ENCODE data around the gene DDR2. TPM values are rescaled to one million over a fixed set of nuclear protein-coding genes. Genes with fewer than 3 reads are reported as not detected.

The DDR2 gene
- total RNA-seq, 1 donor from 2014 or later: 1.1 TPM

DNA sequence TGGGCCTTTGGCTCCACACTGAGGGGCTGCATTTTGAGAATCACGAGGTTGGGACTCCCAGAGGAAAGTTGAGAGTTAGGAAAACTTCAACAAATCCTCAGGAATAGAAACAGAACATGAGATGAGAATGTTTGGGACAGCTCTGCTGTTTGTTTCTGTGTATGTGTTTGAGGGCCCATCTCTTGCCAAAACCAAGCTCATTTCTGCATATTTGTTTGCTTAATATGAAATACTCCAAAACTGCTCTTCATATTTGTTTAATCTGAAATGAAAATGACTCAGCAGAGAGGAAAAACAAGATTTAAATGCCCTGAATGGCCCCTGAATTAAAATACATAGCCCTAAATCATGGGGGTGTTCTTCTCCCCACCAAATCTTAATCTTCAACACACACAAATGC lies 78.1 kb downstream of the DDR2 start:
- H3K27me3 Mint-ChIP-seq (ENCODE audit: low read depth): peaks cover 11% of the 10 kb centered on the region
- no peak overlapping the region for H3K4me3 Mint-ChIP-seq (ENCODE audit: low read depth)
- intact Hi-C loops (cut with micrococcal nuclease): no loop called here
- H3K36me3 Mint-ChIP-seq (ENCODE audit: low read depth): no peaks in the 10 kb centered on the region
- DNase-seq (ENCODE audit: low spot score): no peak
- no peaks in the 10 kb centered on the region for H3K9me3 Mint-ChIP-seq
- H3K27ac Mint-ChIP-seq: no peak overlapping the region
- peaks cover 13% of the 10 kb centered on the region for H3K4me1 Mint-ChIP-seq (ENCODE audit: low read depth)

DNA sequence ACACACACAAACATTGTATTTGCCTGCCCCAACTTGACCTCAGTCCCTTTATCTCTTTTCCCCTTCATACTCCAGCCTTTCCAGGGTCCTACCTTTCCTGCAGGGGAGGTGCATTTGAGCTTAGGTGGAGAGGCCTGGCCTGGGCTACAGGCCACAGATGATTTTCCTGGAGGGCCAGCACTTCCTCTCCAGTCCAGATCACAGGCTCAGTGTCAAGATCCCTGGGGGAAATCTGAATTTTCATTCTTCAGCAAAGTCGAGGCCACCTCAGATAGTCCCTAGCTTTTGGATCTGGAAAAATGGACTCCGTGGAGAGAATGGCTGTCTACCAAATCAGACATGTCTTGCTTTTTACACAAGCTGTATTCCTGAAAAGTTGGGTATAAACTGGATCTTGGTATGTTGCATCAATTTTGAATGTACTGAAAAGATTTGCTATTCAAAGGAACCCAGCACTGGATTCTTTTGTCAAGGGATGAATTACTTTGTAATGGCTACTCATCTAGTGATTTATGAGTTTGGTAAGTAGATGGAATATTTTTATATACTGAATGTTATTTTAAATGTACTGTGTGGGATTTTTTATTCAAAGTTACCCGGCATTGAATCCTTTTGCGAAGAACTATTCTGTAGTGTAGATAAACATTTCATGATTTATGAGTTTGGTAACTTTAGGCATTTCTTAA lies 78.7 kb downstream of the DDR2 start:
- DNase-seq (ENCODE audit: low spot score): no peak
- Mint-ChIP-seq H3K4me3 (ENCODE audit: low read depth) (no peak overlapping the region), H3K9me3 (no peaks in the 10 kb centered on the region), H3K27ac (no peak overlapping the region), H3K27me3 (ENCODE audit: low read depth) (peaks cover 12% of the 10 kb centered on the region), H3K4me1 (ENCODE audit: low read depth) (peaks cover 14% of the 10 kb centered on the region), H3K36me3 (ENCODE audit: low read depth) (no peaks in the 10 kb centered on the region)
- intact Hi-C loops (cut with micrococcal nuclease): no loop called here

DNA sequence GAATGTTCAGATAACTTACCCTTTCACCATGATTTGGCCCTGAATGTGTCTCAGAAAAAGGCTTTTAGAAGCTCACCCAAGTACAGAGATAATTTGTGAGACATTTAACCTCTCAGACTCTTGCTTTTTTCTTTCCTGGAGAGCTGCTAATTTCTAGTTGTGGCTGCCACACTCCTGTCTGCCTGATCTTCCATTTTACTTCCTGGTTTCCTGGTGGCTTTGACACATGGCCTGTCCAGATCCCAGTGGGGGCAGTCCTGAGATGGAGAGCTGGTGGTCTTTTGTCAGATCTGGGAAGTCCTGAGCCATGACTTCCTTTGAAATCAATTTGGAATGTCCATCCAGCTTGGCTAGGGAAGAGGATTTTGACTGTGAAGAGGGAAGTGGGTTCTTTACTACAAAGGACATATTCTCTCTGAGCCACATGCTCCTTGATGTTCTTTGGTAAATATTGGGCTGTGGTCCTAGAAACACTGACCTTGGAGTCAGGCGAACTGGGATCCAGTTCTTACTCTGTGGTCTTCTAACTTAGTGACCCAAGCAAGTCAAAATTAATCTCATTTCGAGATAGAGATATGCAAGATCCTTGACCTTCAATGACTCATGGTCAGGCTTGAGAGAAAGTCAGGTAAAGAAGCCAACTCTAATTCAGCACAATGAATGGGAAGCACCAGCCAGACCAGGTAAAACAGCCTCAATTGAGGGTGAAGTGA lies 80.2 kb downstream of the DDR2 start:
- DNase-seq (ENCODE audit: low spot score): no peak
- no peak overlapping the region for H3K27ac Mint-ChIP-seq
- no peaks in the 10 kb centered on the region for H3K9me3 Mint-ChIP-seq
- intact Hi-C loops (cut with micrococcal nuclease): no loop called here
- peaks cover 16% of the 10 kb centered on the region for H3K4me1 Mint-ChIP-seq (ENCODE audit: low read depth)
- H3K36me3 Mint-ChIP-seq (ENCODE audit: low read depth): no peaks in the 10 kb centered on the region
- H3K4me3 Mint-ChIP-seq (ENCODE audit: low read depth): no peak overlapping the region
- peaks cover 12% of the 10 kb centered on the region for H3K27me3 Mint-ChIP-seq (ENCODE audit: low read depth)

DNA sequence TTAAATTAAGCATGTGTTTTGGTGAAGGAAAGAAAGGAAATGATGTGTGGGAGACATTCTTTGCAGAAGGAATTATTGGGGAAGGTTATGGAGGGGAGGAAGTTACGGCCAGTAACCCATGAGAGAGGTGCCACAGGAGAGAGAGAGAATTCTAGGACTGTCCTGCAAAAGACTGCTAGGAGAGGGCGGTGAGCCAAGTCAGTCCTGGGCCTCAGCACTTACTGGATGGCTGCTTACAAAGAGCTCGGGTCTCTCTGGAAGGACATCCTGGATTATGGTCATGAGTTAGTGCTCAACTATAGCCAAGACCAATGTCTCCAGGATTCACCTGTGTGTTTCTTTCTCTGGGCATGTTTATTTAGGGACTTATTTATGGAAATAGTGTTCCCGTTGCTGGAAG lies 83.9 kb downstream of the DDR2 start:
- peaks cover 20% of the 10 kb centered on the region for H3K27me3 Mint-ChIP-seq (ENCODE audit: low read depth)
- DNase-seq (ENCODE audit: low spot score): no peak
- peaks cover 11% of the 10 kb centered on the region for H3K4me1 Mint-ChIP-seq (ENCODE audit: low read depth)
- no peak overlapping the region for H3K27ac Mint-ChIP-seq
- no peaks in the 10 kb centered on the region for H3K9me3 Mint-ChIP-seq
- intact Hi-C loops (cut with micrococcal nuclease): loop anchor here (2.0 kb wide), 1 partner anchor 15 kb away; no protein-coding TSS in a partner anchor
- no peak overlapping the region for H3K4me3 Mint-ChIP-seq (ENCODE audit: low read depth)
- no peaks in the 10 kb centered on the region for H3K36me3 Mint-ChIP-seq (ENCODE audit: low read depth)

DNA sequence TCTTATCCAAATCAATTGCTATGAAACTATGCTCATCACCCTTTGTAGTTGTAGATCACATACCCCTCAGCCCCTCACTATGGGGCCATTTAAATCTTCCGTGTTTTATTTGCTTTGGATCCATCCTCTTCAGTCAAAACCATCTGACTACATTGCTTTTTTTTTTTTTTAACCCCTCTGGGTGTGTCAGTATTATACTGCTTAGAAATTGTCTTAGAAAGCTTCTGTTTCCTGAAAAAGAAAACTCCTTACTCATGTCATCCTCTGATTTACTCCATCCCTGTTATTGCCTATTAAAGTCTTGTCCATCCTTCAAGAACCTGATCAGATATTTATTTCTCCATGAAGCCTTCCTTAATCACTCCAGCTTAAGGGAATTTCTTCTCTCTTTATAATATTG lies 84.3 kb downstream of the DDR2 start:
- Mint-ChIP-seq H3K36me3 (ENCODE audit: low read depth) (no peaks in the 10 kb centered on the region), H3K4me3 (ENCODE audit: low read depth) (no peak overlapping the region), H3K9me3 (no peaks in the 10 kb centered on the region), H3K27ac (no peak overlapping the region), H3K4me1 (ENCODE audit: low read depth) (peaks cover 11% of the 10 kb centered on the region), H3K27me3 (ENCODE audit: low read depth) (peaks cover 22% of the 10 kb centered on the region)
- DNase-seq (ENCODE audit: low spot score): no peak
- intact Hi-C loops (cut with micrococcal nuclease): loop anchor here (2.0 kb wide), 1 partner anchor 16 kb away; no protein-coding TSS in a partner anchor

DNA sequence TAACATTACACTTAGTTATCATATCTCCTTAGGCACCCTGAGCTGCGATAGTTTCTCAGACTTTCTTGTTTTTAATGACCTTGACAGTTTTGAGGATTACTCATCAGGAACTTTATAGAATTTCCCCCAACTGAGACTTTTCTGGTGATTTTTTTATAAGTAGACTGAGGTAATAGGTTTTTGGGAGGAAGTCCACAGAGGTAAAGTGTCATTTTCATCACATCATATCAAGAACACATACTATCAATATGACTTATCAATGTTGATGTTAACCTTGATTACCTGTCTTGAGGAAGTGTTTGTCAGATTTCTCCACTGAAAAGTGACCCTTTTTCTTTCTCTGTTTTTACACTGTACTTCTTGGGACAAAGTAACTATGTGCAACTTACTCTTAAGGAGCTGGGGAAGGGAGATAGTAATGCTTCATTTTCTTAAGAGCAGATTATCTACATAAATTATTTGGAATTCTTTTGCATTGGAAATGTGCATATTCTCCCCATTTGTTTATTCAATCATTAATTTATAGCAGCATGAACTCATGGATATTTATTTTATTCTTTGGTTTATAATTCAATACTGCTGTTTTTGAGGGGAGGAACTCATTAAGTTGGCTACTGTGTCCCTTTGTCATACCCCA lies 85.4 kb downstream of the DDR2 start:
- Mint-ChIP-seq H3K27me3 (ENCODE audit: low read depth) (peaks cover 25% of the 10 kb centered on the region), H3K36me3 (ENCODE audit: low read depth) (no peaks in the 10 kb centered on the region), H3K4me1 (ENCODE audit: low read depth) (peaks cover 11% of the 10 kb centered on the region), H3K9me3 (no peaks in the 10 kb centered on the region), H3K4me3 (ENCODE audit: low read depth) (no peak overlapping the region), H3K27ac (no peak overlapping the region)
- intact Hi-C loops (cut with micrococcal nuclease): loop anchor here (2.0 kb wide), 1 partner anchor 17 kb away; no protein-coding TSS in a partner anchor
- no peak for DNase-seq (ENCODE audit: low spot score)

DNA sequence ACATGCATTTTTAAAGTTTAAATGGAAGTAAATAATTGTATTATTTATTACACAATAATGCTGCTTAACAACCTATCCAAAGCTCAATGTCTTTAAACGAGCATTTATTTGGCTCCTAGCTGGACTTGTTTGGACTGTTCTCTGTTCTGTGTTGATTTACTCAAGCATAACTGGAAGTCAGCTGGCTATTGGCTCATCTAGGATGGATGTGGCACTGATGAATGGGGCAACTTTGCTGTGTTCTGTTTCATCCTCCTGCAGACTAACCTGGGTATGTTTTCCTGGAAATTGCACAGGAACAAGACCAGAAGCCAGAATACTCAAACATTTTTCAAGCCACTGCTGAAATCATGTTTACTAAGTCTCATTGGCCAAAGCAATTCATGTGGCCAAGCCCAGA lies 87.4 kb downstream of the DDR2 start:
- Mint-ChIP-seq H3K27ac (no peak overlapping the region), H3K4me3 (ENCODE audit: low read depth) (no peak overlapping the region), H3K4me1 (ENCODE audit: low read depth) (peaks cover 11% of the 10 kb centered on the region), H3K9me3 (no peaks in the 10 kb centered on the region), H3K27me3 (ENCODE audit: low read depth) (peaks cover 19% of the 10 kb centered on the region), H3K36me3 (ENCODE audit: low read depth) (no peaks in the 10 kb centered on the region)
- intact Hi-C loops (cut with micrococcal nuclease): no loop called here
- no peak for DNase-seq (ENCODE audit: low spot score)

DNA sequence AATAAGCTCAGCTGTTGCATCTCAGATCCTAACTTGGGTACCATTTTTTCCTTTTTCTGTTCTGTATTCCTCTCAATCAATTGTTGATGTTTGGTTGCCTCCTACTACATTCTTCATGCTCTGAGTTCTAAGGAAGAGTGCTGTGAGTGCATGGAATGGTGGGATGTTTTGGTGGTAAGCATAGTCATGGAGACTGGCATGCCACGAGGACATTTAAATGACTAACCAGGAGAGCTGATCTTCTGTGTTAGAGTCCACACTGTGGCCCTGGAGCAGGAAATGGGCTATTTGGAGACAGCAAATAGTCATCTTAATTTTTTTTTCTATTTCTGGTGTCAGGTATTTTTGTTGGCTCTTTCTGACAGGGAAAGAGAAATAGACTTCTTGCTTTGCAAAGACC lies 88.7 kb downstream of the DDR2 start:
- H3K4me1 Mint-ChIP-seq (ENCODE audit: low read depth): peaks cover 5% of the 10 kb centered on the region
- no peaks in the 10 kb centered on the region for H3K9me3 Mint-ChIP-seq
- no peak overlapping the region for H3K27ac Mint-ChIP-seq
- DNase-seq (ENCODE audit: low spot score): no peak
- intact Hi-C loops (cut with micrococcal nuclease): no loop called here
- no peaks in the 10 kb centered on the region for H3K36me3 Mint-ChIP-seq (ENCODE audit: low read depth)
- H3K4me3 Mint-ChIP-seq (ENCODE audit: low read depth): no peak overlapping the region
- H3K27me3 Mint-ChIP-seq (ENCODE audit: low read depth): peaks cover 13% of the 10 kb centered on the region

DNA sequence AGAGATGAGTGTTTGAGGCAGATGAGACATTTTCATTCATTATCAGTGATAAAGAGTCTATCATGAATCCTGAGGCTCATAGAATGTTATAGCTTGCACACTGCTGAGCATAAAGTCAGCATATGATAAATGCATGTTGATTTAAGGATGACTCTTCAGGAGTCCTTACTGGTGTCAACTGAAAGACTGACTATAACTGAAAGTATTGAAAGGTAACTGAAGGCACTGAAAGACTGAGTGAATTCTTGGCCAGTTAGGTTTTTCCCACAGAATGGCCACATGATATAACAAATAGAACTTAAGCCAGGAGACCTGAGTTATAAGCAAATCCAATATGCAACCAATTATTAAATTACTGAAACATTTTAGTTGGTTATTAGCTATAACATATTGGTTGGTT lies 89.2 kb downstream of the DDR2 start:
- Mint-ChIP-seq H3K36me3 (ENCODE audit: low read depth) (no peaks in the 10 kb centered on the region), H3K9me3 (no peaks in the 10 kb centered on the region), H3K4me3 (ENCODE audit: low read depth) (no peak overlapping the region), H3K4me1 (ENCODE audit: low read depth) (peaks cover 5% of the 10 kb centered on the region), H3K27me3 (ENCODE audit: low read depth) (peaks cover 13% of the 10 kb centered on the region), H3K27ac (no peak overlapping the region)
- DNase-seq (ENCODE audit: low spot score): no peak
- intact Hi-C loops (cut with micrococcal nuclease): no loop called here

DNA sequence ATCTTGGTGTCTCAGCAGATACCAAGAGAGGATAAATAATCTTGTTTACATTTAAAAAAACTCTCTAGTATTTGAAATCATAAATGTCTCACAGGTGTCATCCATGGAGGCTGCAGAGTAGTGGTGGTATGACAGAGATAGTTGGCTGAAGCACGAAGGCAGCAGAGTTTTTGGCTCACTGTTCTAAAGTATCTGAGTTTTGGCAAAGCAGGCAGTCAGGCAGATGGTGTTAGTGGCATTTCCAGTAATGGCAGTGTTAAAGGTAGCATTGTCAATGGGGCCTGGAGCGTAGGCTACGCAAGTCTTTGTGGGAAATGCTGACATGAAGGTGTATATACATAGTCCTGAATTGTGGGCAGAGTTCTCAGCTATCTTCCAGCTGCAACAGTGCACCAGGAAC lies 89.8 kb downstream of the DDR2 start:
- H3K27ac Mint-ChIP-seq: no peak overlapping the region
- intact Hi-C loops (cut with micrococcal nuclease): no loop called here
- no peaks in the 10 kb centered on the region for H3K9me3 Mint-ChIP-seq
- H3K4me1 Mint-ChIP-seq (ENCODE audit: low read depth): peaks cover 5% of the 10 kb centered on the region
- no peaks in the 10 kb centered on the region for H3K36me3 Mint-ChIP-seq (ENCODE audit: low read depth)
- DNase-seq (ENCODE audit: low spot score): no peak
- no peak overlapping the region for H3K4me3 Mint-ChIP-seq (ENCODE audit: low read depth)
- peaks cover 13% of the 10 kb centered on the region for H3K27me3 Mint-ChIP-seq (ENCODE audit: low read depth)

DNA sequence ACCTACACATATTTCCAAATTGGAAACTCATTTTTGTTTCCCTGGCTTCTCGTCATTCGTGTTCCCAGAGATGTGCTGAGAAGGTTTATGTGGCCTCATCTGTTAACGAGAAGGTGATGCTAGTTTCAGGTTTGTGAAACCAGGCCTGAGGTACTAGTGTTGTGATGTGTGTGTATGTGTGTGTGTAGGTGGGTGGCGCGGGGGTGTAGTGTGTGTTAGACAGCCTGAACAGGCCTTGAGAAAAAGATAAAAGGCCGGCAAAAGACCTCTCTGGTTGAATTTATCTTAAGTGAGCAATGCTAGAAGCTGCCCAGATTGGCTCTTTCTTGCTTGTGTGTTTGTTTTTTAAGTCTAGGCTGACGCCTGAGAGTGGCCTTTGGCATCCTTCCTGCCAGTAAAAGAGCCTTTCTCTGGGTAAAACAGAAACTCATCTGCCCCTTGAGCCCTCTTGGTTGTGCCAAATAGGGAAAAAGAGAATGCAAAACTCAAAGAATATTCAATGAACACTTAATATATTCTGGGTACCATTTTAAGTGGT lies 92.4 kb downstream of the DDR2 start:
- no peaks in the 10 kb centered on the region for H3K4me1 Mint-ChIP-seq (ENCODE audit: low read depth)
- no peaks in the 10 kb centered on the region for H3K36me3 Mint-ChIP-seq (ENCODE audit: low read depth)
- no peaks in the 10 kb centered on the region for H3K9me3 Mint-ChIP-seq
- H3K27me3 Mint-ChIP-seq (ENCODE audit: low read depth): peaks cover 12% of the 10 kb centered on the region
- intact Hi-C loops (cut with micrococcal nuclease): no loop called here
- no peak for DNase-seq (ENCODE audit: low spot score)
- H3K4me3 Mint-ChIP-seq (ENCODE audit: low read depth): no peak overlapping the region
- H3K27ac Mint-ChIP-seq: no peak overlapping the region

DNA sequence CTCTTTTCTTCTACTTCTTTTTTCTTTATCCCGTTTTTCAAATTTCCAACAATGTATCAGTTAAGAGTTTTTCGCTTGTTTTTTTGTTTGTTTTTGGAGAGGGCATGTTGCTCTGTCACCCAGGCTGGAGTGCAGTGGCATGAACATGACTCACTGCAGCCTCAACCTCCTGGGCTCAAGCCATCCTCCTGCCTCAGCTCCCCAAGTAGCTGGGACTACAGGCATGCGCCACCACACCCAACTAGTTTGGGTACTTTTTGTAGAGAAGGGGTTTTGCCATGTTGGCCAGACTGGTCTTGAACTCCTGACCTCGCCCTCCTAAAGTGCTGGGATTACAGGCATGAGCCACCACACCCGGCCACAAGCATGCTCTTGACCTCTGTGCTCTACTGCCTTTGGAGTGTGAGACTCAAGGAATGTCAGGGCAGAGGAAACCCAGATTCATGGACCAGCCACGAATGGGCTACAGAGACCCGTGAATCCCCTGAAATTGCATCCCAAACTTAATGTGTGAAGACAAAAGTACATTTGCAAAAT lies 93.1 kb downstream of the DDR2 start:
- H3K27ac Mint-ChIP-seq: no peak overlapping the region
- DNase-seq (ENCODE audit: low spot score): no peak
- no peaks in the 10 kb centered on the region for H3K4me1 Mint-ChIP-seq (ENCODE audit: low read depth)
- no peaks in the 10 kb centered on the region for H3K36me3 Mint-ChIP-seq (ENCODE audit: low read depth)
- no peak overlapping the region for H3K4me3 Mint-ChIP-seq (ENCODE audit: low read depth)
- H3K9me3 Mint-ChIP-seq: no peaks in the 10 kb centered on the region
- H3K27me3 Mint-ChIP-seq (ENCODE audit: low read depth): peaks cover 12% of the 10 kb centered on the region
- intact Hi-C loops (cut with micrococcal nuclease): no loop called here

DNA sequence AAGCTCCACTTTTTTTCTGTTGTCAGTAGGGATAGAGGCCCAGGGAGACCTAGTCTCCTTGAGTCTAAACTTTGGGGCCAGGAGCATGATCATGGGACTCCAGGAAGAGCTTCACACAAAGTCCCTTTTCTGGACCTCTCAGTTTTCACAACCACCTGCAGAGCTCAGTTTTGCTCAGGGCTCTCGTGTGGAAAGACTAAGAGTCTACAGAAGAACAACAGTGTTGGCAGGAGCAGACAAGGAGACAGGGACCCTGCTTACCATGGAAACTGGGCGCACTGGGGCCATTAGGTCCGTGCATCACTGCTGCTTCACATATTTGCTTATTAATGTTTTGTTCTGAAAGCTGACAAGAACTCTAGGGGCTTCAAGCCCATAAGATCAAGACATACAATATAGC lies 94.3 kb downstream of the DDR2 start:
- no peak overlapping the region for H3K27ac Mint-ChIP-seq
- no peaks in the 10 kb centered on the region for H3K36me3 Mint-ChIP-seq (ENCODE audit: low read depth)
- H3K27me3 Mint-ChIP-seq (ENCODE audit: low read depth): peaks cover 7% of the 10 kb centered on the region
- H3K4me3 Mint-ChIP-seq (ENCODE audit: low read depth): no peak overlapping the region
- no peak for DNase-seq (ENCODE audit: low spot score)
- no peaks in the 10 kb centered on the region for H3K4me1 Mint-ChIP-seq (ENCODE audit: low read depth)
- intact Hi-C loops (cut with micrococcal nuclease): no loop called here
- no peaks in the 10 kb centered on the region for H3K9me3 Mint-ChIP-seq
